ENCODE data around the gene PXYLP1.

The PXYLP1 gene

GRCh38 chr3:141228395-141228794 is 3.2 kb upstream of the PXYLP1 start:
- no peak for DNase-seq (ENCODE audit: low read depth)

- DNase-seq (ENCODE audit: low read depth): no peak
These were observed 2.5 kb upstream of the PXYLP1 start for GRCh38 chr3:141229132-141229531.

GRCh38 chr3:141230293-141230692 is 1.3 kb upstream of the PXYLP1 start:
- DNase-seq (ENCODE audit: low read depth): no peak

- DNase-seq (ENCODE audit: low read depth): no peak
These were observed 563 bp downstream of the PXYLP1 start for GRCh38 chr3:141231952-141232823.

- DNase-seq (ENCODE audit: low read depth): no peak
These were observed 2.0 kb downstream of the PXYLP1 start for GRCh38 chr3:141233457-141234161.

- DNase-seq (ENCODE audit: low read depth): no peak
These were observed 2.7 kb downstream of the PXYLP1 start for GRCh38 chr3:141234283-141234682.

- no peak for DNase-seq (ENCODE audit: low read depth)
These were observed 4.1 kb downstream of the PXYLP1 start for GRCh38 chr3:141235661-141236171.

GRCh38 chr3:141236361-141236760 is 4.7 kb downstream of the PXYLP1 start:
- no peak for DNase-seq (ENCODE audit: low read depth)

- no peak for DNase-seq (ENCODE audit: low read depth)
These were observed 6.3 kb downstream of the PXYLP1 start for GRCh38 chr3:141237701-141238521.

GRCh38 chr3:141239511-141240281 is 8.1 kb downstream of the PXYLP1 start:
- no peak for DNase-seq (ENCODE audit: low read depth)

- no peak for DNase-seq (ENCODE audit: low read depth)
These were observed 8.7 kb downstream of the PXYLP1 start for GRCh38 chr3:141240286-141240685.

- DNase-seq (ENCODE audit: low read depth): no peak
These were observed 9.3 kb downstream of the PXYLP1 start for GRCh38 chr3:141240687-141241615.

GRCh38 chr3:141241616-141242376 is 10.2 kb downstream of the PXYLP1 start:
- no peak for DNase-seq (ENCODE audit: low read depth)

GRCh38 chr3:141242377-141243092 is 10.9 kb downstream of the PXYLP1 start:
- no peak for DNase-seq (ENCODE audit: low read depth)

- DNase-seq (ENCODE audit: low read depth): peak; percentile 27
These were observed 11.7 kb downstream of the PXYLP1 start for GRCh38 chr3:141243271-141243707.

GRCh38 chr3:141246224-141246957 is 14.8 kb downstream of the PXYLP1 start:
- DNase-seq (ENCODE audit: low read depth): no peak

- DNase-seq (ENCODE audit: low read depth): no peak
These were observed 15.3 kb downstream of the PXYLP1 start for GRCh38 chr3:141246958-141247301.

- DNase-seq (ENCODE audit: low read depth): no peak
These were observed 16.4 kb downstream of the PXYLP1 start for GRCh38 chr3:141248064-141248463.
